GDM1 (cell line): ENCODE measurements around the gene LTBP3.
A peak's percentile ranks its signal among the peaks of the same experiment; 100 is the strongest.

ENCODE experiments used
- DNase-seq: peaks from one replicate; lab custom pipeline; 2025; lab: John Stamatoyannopoulos, UW

The LTBP3 gene

DNA sequence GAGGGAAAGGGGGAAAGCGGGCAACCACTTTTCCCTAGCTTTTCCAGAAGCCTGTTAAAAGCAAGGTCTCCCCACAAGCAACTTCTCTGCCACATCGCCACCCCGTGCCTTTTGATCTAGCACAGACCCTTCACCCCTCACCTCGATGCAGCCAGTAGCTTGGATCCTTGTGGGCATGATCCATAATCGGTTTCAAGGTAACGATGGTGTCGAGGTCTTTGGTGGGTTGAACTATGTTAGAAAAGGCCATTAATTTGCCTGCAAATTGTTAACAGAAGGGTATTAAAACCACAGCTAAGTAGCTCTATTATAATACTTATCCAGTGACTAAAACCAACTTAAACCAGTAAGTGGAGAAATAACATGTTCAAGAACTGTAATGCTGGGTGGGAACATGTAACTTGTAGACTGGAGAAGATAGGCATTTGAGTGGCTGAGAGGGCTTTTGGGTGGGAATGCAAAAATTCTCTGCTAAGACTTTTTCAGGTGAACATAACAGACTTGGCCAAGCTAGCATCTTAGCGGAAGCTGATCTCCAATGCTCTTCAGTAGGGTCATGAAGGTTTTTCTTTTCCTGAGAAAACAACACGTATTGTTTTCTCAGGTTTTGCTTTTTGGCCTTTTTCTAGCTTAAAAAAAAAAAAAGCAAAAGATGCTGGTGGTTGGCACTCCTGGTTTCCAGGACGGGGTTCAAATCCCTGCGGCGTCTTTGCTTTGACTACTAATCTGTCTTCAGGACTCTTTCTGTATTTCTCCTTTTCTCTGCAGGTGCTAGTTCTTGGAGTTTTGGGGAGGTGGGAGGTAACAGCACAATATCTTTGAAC lies 52.5 kb downstream of the LTBP3 start:
- no peak for DNase-seq

DNA sequence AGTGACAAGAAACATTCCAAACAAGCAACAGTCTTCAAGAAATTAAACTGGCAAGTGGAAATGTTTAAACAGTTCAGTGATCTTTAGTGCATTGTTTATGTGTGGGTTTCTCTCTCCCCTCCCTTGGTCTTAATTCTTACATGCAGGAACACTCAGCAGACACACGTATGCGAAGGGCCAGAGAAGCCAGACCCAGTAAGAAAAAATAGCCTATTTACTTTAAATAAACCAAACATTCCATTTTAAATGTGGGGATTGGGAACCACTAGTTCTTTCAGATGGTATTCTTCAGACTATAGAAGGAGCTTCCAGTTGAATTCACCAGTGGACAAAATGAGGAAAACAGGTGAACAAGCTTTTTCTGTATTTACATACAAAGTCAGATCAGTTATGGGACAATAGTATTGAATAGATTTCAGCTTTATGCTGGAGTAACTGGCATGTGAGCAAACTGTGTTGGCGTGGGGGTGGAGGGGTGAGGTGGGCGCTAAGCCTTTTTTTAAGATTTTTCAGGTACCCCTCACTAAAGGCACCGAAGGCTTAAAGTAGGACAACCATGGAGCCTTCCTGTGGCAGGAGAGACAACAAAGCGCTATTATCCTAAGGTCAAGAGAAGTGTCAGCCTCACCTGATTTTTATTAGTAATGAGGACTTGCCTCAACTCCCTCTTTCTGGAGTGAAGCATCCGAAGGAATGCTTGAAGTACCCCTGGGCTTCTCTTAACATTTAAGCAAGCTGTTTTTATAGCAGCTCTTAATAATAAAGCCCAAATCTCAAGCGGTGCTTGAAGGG lies 53.3 kb downstream of the LTBP3 start:
- DNase-seq: no peak

DNA sequence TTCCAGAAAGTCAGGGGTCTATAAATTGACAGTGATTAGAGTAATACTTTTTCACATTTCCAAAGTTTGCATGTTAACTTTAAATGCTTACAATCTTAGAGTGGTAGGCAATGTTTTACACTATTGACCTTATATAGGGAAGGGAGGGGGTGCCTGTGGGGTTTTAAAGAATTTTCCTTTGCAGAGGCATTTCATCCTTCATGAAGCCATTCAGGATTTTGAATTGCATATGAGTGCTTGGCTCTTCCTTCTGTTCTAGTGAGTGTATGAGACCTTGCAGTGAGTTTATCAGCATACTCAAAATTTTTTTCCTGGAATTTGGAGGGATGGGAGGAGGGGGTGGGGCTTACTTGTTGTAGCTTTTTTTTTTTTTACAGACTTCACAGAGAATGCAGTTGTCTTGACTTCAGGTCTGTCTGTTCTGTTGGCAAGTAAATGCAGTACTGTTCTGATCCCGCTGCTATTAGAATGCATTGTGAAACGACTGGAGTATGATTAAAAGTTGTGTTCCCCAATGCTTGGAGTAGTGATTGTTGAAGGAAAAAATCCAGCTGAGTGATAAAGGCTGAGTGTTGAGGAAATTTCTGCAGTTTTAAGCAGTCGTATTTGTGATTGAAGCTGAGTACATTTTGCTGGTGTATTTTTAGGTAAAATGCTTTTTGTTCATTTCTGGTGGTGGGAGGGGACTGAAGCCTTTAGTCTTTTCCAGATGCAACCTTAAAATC lies 54.0 kb downstream of the LTBP3 start:
- no peak for DNase-seq

DNA sequence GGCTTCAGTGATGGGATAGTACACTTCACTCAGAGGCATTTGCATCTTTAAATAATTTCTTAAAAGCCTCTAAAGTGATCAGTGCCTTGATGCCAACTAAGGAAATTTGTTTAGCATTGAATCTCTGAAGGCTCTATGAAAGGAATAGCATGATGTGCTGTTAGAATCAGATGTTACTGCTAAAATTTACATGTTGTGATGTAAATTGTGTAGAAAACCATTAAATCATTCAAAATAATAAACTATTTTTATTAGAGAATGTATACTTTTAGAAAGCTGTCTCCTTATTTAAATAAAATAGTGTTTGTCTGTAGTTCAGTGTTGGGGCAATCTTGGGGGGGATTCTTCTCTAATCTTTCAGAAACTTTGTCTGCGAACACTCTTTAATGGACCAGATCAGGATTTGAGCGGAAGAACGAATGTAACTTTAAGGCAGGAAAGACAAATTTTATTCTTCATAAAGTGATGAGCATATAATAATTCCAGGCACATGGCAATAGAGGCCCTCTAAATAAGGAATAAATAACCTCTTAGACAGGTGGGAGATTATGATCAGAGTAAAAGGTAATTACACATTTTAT lies 54.7 kb downstream of the LTBP3 start:
- DNase-seq: no peak

DNA sequence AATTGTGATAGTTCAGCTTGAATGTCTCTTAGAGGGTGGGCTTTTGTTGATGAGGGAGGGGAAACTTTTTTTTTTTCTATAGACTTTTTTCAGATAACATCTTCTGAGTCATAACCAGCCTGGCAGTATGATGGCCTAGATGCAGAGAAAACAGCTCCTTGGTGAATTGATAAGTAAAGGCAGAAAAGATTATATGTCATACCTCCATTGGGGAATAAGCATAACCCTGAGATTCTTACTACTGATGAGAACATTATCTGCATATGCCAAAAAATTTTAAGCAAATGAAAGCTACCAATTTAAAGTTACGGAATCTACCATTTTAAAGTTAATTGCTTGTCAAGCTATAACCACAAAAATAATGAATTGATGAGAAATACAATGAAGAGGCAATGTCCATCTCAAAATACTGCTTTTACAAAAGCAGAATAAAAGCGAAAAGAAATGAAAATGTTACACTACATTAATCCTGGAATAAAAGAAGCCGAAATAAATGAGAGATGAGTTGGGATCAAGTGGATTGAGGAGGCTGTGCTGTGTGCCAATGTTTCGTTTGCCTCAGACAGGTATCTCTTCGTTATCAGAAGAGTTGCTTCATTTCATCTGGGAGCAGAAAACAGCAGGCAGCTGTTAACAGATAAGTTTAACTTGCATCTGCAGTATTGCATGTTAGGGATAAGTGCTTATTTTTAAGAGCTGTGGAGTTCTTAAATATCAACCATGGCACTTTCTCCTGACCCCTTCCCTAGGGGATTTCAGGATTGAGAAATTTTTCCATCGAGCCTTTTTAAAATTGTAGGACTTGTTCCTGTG lies 55.4 kb downstream of the LTBP3 start:
- DNase-seq: no peak

DNA sequence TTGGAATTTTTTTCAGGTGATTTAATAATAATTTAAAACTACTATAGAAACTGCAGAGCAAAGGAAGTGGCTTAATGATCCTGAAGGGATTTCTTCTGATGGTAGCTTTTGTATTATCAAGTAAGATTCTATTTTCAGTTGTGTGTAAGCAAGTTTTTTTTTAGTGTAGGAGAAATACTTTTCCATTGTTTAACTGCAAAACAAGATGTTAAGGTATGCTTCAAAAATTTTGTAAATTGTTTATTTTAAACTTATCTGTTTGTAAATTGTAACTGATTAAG lies 55.9 kb downstream of the LTBP3 start:
- DNase-seq: no peak

DNA sequence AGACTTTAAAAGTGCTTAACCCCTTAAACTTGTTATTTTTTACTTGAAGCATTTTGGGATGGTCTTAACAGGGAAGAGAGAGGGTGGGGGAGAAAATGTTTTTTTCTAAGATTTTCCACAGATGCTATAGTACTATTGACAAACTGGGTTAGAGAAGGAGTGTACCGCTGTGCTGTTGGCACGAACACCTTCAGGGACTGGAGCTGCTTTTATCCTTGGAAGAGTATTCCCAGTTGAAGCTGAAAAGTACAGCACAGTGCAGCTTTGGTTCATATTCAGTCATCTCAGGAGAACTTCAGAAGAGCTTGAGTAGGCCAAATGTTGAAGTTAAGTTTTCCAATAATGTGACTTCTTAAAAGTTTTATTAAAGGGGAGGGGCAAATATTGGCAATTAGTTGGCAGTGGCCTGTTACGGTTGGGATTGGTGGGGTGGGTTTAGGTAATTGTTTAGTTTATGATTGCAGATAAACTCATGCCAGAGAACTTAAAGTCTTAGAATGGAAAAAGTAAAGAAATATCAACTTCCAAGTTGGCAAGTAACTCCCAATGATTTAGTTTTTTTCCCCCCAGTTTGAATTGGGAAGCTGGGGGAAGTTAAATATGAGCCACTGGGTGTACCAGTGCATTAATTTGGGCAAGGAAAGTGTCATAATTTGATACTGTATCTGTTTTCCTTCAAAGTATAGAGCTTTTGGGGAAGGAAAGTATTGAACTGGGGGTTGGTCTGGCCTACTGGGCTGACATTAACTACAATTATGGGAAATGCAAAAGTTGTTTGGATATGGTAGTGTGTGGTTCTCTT lies 56.5 kb downstream of the LTBP3 start:
- no peak for DNase-seq

DNA sequence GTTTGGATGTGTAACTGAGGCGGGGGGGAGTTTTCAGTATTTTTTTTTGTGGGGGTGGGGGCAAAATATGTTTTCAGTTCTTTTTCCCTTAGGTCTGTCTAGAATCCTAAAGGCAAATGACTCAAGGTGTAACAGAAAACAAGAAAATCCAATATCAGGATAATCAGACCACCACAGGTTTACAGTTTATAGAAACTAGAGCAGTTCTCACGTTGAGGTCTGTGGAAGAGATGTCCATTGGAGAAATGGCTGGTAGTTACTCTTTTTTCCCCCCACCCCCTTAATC lies 57.0 kb downstream of the LTBP3 start:
- DNase-seq: no peak

DNA sequence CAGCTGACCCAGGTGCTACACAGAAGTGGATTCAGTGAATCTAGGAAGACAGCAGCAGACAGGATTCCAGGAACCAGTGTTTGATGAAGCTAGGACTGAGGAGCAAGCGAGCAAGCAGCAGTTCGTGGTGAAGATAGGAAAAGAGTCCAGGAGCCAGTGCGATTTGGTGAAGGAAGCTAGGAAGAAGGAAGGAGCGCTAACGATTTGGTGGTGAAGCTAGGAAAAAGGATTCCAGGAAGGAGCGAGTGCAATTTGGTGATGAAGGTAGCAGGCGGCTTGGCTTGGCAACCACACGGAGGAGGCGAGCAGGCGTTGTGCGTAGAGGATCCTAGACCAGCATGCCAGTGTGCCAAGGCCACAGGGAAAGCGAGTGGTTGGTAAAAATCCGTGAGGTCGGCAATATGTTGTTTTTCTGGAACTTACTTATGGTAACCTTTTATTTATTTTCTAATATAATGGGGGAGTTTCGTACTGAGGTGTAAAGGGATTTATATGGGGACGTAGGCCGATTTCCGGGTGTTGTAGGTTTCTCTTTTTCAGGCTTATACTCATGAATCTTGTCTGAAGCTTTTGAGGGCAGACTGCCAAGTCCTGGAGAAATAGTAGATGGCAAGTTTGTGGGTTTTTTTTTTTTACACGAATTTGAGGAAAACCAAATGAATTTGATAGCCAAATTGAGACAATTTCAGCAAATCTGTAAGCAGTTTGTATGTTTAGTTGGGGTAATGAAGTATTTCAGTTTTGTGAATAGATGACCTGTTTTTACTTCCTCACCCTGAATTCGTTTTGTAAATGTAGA lies 57.6 kb downstream of the LTBP3 start:
- DNase-seq: no peak

DNA sequence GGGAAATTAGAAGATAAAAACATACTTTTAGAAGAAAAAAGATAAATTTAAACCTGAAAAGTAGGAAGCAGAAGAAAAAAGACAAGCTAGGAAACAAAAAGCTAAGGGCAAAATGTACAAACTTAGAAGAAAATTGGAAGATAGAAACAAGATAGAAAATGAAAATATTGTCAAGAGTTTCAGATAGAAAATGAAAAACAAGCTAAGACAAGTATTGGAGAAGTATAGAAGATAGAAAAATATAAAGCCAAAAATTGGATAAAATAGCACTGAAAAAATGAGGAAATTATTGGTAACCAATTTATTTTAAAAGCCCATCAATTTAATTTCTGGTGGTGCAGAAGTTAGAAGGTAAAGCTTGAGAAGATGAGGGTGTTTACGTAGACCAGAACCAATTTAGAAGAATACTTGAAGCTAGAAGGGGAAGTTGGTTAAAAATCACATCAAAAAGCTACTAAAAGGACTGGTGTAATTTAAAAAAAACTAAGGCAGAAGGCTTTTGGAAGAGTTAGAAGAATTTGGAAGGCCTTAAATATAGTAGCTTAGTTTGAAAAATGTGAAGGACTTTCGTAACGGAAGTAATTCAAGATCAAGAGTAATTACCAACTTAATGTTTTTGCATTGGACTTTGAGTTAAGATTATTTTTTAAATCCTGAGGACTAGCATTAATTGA lies 58.3 kb downstream of the LTBP3 start:
- no peak for DNase-seq

DNA sequence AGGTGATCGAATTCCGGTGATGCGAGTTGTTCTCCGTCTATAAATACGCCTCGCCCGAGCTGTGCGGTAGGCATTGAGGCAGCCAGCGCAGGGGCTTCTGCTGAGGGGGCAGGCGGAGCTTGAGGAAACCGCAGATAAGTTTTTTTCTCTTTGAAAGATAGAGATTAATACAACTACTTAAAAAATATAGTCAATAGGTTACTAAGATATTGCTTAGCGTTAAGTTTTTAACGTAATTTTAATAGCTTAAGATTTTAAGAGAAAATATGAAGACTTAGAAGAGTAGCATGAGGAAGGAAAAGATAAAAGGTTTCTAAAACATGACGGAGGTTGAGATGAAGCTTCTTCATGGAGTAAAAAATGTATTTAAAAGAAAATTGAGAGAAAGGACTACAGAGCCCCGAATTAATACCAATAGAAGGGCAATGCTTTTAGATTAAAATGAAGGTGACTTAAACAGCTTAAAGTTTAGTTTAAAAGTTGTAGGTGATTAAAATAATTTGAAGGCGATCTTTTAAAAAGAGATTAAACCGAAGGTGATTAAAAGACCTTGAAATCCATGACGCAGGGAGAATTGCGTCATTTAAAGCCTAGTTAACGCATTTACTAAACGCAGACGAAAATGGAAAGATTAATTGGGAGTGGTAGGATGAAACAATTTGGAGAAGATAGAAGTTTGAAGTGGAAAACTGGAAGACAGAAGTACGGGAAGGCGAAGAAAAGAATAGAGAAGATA lies 59.0 kb downstream of the LTBP3 start, which contains the start of gene MALAT1:
TSS of gene MALAT1 (plus strand) at position 69 of the 736 bp plus-strand sequence.
- peak; percentile 85 for DNase-seq

DNA sequence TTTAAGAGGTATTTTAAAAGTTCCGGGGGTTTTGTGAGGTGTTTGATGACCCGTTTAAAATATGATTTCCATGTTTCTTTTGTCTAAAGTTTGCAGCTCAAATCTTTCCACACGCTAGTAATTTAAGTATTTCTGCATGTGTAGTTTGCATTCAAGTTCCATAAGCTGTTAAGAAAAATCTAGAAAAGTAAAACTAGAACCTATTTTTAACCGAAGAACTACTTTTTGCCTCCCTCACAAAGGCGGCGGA lies 59.5 kb downstream of the LTBP3 start:
- no peak for DNase-seq

DNA sequence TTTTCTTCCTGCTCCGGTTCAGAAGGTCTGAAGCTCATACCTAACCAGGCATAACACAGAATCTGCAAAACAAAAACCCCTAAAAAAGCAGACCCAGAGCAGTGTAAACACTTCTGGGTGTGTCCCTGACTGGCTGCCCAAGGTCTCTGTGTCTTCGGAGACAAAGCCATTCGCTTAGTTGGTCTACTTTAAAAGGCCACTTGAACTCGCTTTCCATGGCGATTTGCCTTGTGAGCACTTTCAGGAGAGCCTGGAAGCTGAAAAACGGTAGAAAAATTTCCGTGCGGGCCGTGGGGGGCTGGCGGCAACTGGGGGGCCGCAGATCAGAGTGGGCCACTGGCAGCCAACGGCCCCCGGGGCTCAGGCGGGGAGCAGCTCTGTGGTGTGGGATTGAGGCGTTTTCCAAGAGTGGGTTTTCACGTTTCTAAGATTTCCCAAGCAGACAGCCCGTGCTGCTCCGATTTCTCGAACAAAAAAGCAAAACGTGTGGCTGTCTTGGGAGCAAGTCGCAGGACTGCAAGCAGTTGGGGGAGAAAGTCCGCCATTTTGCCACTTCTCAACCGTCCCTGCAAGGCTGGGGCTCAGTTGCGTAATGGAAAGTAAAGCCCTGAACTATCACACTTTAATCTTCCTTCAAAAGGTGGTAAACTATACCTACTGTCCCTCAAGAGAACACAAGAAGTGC lies 60.0 kb downstream of the LTBP3 start:
- DNase-seq: peak; percentile 37

DNA sequence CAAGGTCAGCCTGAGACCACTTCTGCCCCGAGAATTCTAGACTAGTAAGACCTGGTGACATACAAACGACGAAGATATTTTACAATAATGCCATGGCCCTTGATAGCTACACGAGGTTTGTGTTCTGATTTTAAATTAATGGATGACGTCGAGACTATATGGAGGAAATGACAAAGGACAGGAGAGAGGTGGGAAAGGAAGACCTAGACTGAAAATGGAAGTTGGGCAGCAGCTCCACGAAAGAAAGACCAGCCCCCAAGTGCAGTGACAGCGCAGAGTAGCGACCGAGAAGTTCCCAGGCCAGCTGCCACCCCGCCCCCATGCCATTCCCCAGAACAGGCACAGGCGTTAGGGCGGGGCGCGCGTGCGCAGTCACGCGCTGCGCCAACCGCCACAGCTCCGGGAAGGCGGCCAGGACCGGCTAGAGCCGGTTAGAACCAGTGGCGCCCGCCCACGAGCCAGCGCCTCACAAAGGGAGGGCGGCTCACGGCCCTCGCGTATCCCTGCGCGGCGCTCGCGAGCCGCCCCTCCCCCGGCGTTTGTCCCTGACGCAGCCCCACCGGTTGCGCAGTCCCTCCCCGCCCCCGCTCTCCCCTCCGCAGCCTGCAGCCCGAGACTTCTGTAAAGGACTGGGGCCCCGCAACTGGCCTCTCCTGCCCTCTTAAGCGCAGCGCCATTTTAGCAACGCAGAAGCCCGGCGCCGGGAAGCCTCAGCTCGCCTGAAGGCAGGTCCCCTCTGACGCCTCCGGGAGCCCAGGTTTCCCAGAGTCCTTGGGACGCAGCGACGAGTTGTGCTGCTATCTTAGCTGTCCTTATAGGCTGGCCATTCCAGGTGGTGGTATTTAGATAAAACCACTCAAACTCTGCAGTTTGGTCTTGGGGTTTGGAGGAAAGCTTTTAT lies 60.8 kb downstream of the LTBP3 start:
- peak; percentile 100 for DNase-seq

DNA sequence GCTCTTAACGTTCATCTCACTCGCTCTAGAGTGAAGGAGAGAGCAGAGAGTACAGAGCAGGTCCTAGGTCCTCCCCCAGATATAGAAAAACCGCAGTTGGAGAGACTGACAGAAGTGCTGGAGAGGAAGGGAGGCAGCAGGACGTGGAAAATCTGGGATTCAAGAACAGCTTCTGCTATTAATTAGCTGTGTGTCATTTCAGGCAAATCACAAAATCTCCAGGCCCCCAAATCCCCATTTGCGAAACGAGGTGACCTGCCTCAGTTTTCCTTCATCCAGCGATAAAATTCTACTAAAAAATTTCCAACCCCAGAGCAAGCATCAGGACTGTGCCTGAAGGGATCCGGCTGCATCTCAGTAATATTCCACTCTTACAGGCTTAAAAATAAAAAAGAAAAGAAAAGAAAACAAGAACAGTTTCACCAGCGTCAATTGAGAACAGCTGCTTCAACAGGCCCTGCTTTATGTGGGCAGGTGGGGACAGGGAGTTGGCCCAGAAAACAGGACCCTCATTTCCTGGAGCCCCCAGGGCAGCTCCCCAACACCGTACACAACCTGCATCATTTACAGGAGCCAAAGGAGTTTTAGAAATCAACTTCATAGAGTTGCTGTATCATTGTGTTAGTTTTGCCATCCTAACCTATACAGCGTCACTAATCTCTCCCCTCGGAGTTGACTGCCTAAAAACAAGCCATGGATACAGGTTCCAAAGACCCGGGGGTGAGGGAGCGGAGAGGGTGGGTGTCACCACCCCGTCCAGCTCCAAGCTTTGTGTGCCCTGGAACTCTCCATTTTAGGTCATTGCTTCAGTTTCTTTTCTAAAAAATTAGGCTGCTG lies 61.6 kb downstream of the LTBP3 start:
- DNase-seq: no peak

DNA sequence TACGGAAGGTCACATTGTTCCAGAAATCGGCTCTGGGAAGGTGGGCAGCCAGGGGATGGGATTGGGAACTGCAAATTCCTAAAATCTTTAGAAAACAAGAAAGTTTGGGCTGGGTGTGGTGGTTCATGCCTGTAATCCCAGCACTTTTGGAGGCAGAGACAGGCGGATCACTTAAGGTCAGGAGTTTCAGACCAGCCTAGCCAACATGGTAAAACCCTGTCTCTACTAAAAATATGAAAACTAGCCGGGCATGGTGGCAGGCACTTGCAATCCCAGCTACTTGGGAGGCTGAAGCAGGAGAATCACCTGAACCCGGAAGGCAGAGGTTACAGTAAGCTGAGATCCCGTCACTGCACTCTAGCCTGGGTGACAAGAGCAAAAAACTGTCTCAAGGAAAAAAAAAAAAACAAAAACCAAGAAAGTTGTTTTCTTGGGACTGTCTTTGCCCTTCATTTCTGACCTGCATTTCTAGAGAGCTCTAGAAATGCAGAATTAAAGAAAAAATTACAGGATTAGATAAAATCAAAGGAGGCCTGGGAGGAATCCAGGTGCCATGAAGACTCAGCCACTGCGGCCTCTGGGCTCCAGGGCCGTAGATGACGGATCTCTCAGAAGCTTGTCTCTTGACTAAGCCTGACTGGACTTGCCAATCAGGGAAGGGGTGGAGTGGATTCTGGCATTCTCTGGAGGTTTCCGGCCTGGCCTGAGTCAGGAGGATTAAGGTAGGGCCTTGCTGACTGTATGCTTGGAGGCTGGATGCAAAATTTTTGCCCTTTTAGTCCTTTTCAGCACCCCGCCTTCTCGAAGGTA lies 64.6 kb downstream of the LTBP3 start:
- DNase-seq: no peak
